GM23248 (cell line): ENCODE data around the gene CYP4B1.

Source experiments
- EZH2 ChIP-seq: fragments of 200-600 bp; sonication (generic); IDR thresholded peaks from 2 replicates; pipeline ENCODE4 v1.6.1; 2018; ENCODE audit warnings: antibody characterized with exemption, mild to moderate bottlenecking; ENCODE audit not compliant: insufficient read depth, poor library complexity, severe bottlenecking
- EZH2phosphoT487 ChIP-seq: fragments of 200-600 bp; sonication (generic); IDR thresholded peaks from 2 replicates; pipeline ENCODE4 v1.6.1; 2018; ENCODE audit warnings: antibody characterized with exemption, moderate library complexity, mild to moderate bottlenecking, low read depth; ENCODE audit not compliant: insufficient read depth

DNA sequence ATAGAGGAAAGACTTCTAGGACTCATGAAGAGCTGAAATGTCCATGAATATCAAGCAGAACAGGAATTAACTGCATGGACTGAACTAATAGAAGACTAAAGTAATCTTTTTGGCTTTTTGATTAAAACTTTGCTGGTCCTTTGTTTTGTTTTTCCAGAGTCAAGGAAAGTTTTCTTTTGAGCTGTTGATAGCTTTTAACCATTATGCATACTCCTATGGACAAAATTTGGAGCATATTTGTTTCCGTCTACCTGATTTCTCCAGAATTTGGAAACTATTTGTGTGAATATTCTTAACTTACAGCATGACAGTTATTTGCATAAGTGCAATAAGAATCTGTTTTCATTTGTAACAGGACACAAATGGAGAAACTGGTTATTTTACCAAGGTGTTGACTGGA is 24.5 kb upstream of the CYP4B1 start:
- TF ChIP-seq EZH2 (no peak), EZH2phosphoT487 (no peak)
